HG03066 (cell line): ENCODE data around the gene ZNF487.
"Not testable (repeated sequence)": the region's sequence is repeated elsewhere in the genome, so short reads cannot be mapped to it uniquely, and the experiment has no call there.

Source experiments
- ATAC-seq: cut with Tn5 transposase; IDR thresholded peaks from one replicate; pipeline ENCODE4 v1.9.1; 2021; ENCODE audit warnings: low read depth; ENCODE audit not compliant: unreplicated experiment

The ZNF487 gene

DNA sequence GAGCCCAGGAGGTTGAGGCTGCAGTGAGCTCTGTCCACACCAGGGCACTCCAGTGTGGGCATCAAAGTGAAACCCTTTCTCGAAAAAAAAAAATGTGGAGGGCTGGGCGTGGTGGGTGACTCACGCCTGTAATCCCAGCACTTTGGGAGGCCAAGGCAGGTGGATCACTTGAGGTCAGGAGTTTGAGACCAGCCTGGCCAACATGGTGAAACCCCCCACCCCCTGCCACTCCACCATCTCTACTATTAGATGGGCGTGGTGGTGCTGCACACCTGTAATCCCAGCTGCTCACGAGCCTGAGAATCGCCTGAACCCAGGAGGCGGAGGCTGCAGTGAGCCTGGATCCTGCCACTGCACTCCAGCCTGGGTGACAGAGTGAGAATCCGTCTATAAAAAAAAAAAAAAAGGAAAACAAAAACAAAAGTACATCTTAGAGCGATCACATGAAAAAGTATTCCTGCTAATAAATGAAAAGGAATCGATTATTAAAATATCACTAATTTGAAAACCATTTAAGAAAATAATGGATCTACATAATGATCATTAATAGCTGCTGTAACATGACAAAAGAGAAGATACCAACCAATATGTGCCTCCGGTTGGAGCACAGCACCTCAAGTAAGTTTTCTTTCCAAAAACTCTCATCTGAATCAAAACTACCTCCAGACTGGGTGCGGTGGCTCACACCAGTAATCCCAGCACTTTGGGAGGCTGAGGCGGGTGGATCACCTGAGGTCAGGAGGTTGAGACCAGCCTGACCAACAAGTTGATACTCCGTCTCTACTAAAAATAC, 32.8 kb upstream of the ZNF487 start:
- ATAC-seq = no peak

DNA sequence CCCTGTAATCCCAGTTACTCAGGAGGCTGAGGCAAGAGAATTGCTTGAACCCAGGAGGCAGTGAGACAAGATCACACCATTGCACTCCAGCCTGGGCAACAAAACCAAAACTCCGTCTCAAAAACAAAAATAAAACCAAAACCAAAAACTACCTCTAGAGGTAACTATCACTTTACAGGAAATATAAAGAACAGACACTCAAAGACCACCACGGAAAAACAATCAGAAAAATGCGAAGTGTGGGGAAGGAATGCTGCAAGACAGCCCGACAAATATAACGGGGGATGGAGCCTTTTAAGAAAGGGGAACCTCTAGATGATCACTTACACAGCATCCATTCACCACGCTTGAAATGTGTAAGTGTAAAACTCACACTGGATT, 32.2 kb upstream of the ZNF487 start:
- ATAC-seq = no peak

GRCh38 chr10:43407148-43407575, 29.7 kb upstream of the ZNF487 start:
- ATAC-seq = peak; percentile 23

DNA sequence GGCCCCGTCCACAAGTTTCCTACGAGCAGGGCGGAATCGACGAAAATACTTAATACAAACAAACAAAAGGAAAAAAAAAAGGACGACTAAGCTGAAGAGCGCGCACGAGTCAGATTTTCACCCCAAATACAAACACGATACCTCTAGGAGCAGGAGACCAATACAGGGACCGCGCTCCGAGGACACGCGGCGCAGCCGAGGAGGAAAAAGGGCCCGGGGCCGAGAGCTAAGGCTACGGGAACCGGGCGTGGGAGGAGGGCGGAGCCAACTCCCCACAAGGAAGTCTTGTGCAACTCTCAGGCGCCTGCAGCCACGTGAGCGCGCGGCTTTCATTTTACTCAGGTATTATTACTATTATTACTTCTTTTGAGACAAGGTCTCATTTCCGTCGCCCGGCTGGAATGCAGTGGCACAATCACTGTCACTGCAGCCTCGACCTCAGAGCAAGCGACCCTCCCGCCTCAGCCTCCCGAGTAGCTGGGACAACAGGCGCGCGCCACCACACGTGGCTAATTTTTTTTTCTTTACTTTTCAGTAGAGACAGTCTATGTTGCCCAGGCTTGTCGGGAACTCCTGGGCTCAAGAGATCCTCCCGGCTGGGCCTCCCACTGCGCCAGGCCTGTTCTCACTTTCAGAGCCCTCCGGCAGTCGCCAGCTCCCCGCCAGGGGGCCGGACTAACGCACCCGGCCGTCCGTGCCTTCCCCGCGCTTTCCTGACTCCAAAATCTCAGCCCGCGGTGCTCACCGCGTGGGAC, 29.2 kb upstream of the ZNF487 start:
- ATAC-seq = peak; percentile 45

GRCh38 chr10:43408331-43408709, 28.6 kb upstream of the ZNF487 start:
- peak; percentile 2 for ATAC-seq

- ATAC-seq = peak; percentile 56
Observed at GRCh38 chr10:43408710-43409384, 28.1 kb upstream of the ZNF487 start, which contains the start of gene HNRNPF. Gene HNRNPF, minus strand, starts transcription at chr10:43409186. Its CDS starts 21,302 bp downstream, at chr10:43387884.

DNA sequence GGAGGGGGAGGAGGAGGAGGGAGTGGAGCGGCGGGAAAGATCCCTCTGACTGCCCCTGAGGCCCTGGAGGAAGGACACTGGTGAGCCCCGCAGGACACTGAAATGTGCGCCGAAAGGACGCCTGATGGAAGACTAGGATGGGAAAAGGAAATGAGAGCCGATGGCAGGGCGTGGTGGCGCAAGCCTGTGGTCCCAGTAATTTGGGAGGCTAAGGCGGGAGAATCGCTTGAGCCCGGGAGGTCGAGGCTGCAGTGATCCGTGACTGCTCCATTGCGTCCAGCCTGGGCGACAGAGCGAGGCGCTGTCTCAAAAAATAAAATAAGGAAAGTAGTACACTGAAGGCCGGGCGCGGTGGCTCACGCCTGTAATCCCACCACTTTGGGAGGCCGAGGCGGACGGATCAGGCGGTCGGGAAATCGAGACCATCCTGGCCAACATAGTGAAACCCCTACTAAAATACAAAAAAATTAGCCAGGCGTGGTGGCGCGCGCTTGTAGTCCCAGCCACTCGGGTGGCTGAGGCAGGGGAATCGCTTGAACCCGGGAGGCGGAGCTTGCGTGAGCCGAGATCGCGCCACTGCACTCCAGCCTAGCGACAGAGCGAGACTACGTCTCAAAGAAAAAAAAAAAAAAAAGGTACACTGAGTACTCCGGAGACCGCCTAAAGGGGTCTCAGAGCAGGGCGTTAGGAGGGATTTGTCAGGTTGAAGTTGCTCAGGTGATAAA, 27.4 kb upstream of the ZNF487 start:
- ATAC-seq = no peak

GRCh38 chr10:43410345-43410744, 26.6 kb upstream of the ZNF487 start:
- no peak for ATAC-seq

- ATAC-seq = no peak
Observed at GRCh38 chr10:43411536-43411935, 25.4 kb upstream of the ZNF487 start.

DNA sequence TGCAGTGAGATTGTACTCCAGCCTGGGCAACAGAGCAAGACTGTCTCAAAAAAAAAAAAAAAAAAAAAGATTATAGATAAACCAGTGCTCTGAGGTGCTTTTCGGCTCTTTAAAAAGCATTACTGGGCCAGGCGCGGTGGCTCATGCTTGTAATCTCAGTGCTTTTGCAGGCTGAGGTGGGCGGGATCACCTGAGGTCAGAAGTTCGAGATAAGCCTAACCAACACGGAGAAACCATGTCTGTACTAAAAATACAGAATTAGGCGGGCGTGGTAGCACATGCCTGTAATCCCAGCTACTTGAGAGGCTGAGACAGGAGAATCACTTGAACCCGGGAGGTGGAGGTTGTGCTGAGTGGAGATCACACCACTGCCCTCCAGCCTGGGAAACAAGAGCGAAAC, 21.4 kb upstream of the ZNF487 start:
- no peak for ATAC-seq

- ATAC-seq = no peak
Observed at GRCh38 chr10:43417950-43418768, 18.8 kb upstream of the ZNF487 start.

GRCh38 chr10:43419997-43420368, 16.9 kb upstream of the ZNF487 start:
- peak; percentile 15 for ATAC-seq

- ATAC-seq = peak; percentile 76
Observed at GRCh38 chr10:43420369-43421200, 16.3 kb upstream of the ZNF487 start.

- ATAC-seq = no peak
Observed at GRCh38 chr10:43421201-43421507, 15.8 kb upstream of the ZNF487 start.

- ATAC-seq = no peak
Observed at GRCh38 chr10:43421519-43421918, 15.4 kb upstream of the ZNF487 start.

DNA sequence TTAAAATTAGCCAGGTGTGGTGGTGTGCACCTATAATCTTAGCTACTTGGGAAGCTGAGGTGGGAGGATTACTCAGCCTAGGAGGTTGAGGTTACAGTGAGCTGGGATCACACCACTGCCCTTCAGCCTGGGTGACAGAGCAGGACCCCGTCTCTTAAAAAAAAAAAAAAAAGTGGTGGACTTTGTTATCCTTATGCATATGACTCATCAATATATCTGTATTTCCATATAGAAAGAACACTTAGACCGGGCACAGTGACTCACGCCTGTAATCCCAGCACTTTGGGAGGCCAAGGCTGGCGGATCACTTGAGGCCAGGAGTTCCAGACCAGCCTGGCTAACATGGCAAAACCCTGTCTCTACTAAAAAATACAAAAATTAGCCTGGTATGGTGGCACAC, 15.0 kb upstream of the ZNF487 start:
- not testable (repeated sequence) for ATAC-seq

- ATAC-seq = no peak
Observed at GRCh38 chr10:43424416-43424815, 12.5 kb upstream of the ZNF487 start.

- ATAC-seq = not testable (repeated sequence)
Observed at GRCh38 chr10:43426476-43426875, 10.4 kb upstream of the ZNF487 start.

DNA sequence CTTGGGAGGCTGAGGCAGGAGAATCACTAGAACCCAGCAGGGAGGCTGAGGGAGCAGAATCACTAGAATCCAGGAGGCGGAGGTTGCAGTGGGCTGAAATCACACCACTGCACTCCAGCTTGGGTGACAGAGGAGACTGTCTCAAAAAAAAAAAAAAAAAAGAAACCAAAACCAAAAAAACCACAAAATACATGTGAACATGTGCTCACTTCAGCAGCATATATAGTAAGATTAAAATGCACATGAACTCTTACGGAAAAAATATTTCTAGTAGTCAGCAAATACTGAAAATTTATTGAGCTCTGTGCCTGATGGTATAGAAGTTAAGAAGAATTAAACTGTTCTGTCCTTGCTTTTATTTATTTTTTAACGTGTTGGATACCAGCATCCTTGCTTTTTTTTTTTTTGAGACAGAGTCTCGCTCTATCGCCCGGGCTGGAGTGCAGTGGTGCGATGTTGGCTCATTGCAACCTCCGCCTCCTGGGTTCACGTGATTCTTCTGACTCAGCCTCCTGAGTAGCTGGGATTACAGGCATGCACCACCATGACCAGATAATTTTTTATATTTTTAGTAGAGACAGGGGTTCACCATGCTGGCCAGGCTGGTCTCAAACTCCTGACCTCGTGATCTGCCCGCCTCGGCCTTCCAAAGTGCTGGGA, 9.6 kb upstream of the ZNF487 start:
- ATAC-seq = no peak
